RWPE1 (cell line): Measurements from ENCODE around the gene HSD17B14.
"Not testable (repeated sequence)": the region's sequence is repeated elsewhere in the genome, so short reads cannot be mapped to it uniquely, and the experiment has no call there.

Experiments
- CTCF ChIA-PET: fragments of 350-600 bp; sonication (Branson Sonifier 250); formaldehyde crosslinking; extraction: SDS; loops from one replicate; lab custom pipeline; 2021; lab: Yijun Ruan, JAX
- POLR2A ChIA-PET: fragments of 400-600 bp; formaldehyde crosslinking; extraction: SDS; loops from one replicate; lab custom pipeline; 2020; ENCODE audit warnings: antibody characterized with exemption; ENCODE audit not compliant: low non-redundant PET; lab: Yijun Ruan, JAX
- DNase-seq: peaks from one replicate; pipeline ENCODE4 v3.0.0; 2012; ENCODE audit warnings: low spot score
- H3K27ac ChIP-seq: fragments of 450-650 bp; 2 replicates; pipeline ENCODE4 v1.5.1; 2017
- TF ChIP-seq, protein P1 (sequence below): fragments of 450-650 bp; conservative IDR thresholded peaks from 2 replicates; pipeline ENCODE4 v1.5.1; 2017; ENCODE audit warnings: low read depth, mild to moderate bottlenecking

The HSD17B14 gene

DNA sequence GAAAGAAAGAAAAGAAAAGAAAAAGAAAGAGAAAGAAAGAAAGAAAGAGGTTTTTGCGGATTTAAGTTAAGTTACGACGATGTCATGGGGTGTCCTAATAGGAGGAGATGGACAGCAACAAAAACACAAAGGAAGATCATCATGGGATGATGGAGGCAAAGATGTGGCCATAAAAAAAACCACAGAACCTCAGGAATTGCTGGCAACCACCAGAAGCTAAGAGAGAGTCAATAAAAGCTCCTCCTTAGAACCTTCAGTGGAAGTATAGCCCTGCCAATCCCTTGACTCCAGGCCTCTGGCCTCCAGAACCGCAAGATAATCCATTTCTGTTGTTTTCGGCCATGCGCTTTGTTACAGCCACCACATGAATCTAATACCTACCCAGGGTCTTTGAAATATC, 20.6 kb upstream of the HSD17B14 start:
- DNase-seq = no peak
- TF ChIP-seq, protein P1, sequence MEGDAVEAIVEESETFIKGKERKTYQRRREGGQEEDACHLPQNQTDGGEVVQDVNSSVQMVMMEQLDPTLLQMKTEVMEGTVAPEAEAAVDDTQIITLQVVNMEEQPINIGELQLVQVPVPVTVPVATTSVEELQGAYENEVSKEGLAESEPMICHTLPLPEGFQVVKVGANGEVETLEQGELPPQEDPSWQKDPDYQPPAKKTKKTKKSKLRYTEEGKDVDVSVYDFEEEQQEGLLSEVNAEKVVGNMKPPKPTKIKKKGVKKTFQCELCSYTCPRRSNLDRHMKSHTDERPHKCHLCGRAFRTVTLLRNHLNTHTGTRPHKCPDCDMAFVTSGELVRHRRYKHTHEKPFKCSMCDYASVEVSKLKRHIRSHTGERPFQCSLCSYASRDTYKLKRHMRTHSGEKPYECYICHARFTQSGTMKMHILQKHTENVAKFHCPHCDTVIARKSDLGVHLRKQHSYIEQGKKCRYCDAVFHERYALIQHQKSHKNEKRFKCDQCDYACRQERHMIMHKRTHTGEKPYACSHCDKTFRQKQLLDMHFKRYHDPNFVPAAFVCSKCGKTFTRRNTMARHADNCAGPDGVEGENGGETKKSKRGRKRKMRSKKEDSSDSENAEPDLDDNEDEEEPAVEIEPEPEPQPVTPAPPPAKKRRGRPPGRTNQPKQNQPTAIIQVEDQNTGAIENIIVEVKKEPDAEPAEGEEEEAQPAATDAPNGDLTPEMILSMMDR = no peak
- ChIA-PET POLR2A (no interaction called here), CTCF (interaction anchor here (0.6 kb wide), 1 partner anchor 240 kb away, joined by 6 read pairs; no protein-coding TSS in a partner anchor)
- H3K27ac ChIP-seq = no peak overlapping the region

DNA sequence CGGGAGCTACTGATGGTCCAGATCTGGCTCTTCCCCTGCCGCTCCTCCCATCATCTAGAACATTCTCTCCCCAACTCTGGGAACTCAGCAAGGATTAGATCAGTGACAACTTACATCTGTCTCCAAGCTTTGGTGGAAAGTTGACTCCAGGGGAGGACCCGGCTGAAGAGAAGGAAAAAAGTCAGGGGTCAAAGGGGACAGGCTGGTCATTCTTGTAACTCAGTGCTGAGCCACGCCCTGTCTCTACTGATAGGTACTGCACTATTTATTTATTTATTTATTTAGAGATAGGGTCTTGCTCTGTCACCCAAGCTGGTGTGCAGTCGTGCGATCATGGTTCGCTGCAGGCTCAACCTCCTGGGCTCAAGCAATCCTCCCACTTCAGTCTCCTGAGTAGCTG, 17.8 kb upstream of the HSD17B14 start:
- H3K27ac ChIP-seq = no peak overlapping the region
- TF ChIP-seq, protein P1 = no peak
- POLR2A ChIA-PET = no interaction called here
- CTCF ChIA-PET = interaction anchor here (1.1 to 1.2 kb wide), 2 partner anchors 12 to 66 kb away, joined by 4 to 6 read pairs; no protein-coding TSS in a partner anchor
- no peak for DNase-seq

DNA sequence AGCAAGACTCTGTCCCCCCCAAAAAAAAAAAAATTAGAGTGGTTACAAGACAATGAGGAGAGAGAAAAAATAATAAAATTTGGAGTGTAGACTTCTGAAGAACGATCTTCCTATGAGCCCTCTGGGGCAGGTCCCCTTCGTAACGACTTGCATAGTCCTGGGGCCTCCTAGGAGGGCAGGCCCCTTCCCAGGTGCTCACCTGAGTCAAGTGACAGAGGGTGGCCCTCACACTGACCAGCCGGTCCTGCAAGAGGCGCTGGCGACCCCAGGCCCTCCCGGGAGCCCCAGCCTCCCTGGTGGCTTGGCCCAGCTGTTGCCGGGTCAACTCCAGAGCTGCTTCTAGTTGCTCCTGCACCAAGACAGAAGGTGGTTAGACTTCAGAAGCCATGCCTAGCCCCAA, 17.2 kb upstream of the HSD17B14 start:
- no peak overlapping the region for H3K27ac ChIP-seq
- ChIA-PET CTCF (interaction anchor here (0.7 to 1.1 kb wide), 2 partner anchors 65 to 207 kb away, joined by 3 to 4 read pairs; partner anchors contain the start of gene CA11), POLR2A (no interaction called here)

DNA sequence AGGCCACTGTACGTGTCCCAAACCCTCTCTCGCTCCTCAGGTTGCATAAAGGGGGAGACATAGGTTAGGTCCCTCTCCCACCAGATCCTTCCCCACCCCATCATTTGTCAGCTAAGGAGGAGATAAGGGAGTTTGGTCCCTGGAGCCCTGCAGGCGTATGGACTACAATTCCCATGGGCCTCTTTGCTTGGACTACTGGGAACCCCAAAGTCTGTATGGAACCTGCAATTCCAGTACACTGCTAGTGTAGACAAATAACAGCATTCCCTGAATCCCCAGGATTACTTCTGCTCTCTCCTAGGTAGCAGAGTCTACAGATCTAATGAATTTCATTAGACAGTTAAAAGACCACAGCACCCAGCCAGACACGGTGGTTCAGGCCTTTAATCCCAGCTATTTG, 16.0 kb upstream of the HSD17B14 start:
- no peak for DNase-seq
- no peak overlapping the region for H3K27ac ChIP-seq
- ChIA-PET CTCF (interaction anchor here (0.6 to 1.0 kb wide), 2 partner anchors 9 to 470 kb away, joined by 9 to 14 read pairs; no protein-coding TSS in a partner anchor), POLR2A (interaction anchor here (1.2 kb wide), 1 partner anchor 20 kb away, joined by 4 read pairs; the partner anchor contains the start of gene PPP1R15A)
- TF ChIP-seq, protein P1 = no peak

More for the DNA sequence above, 17.2 kb upstream of the HSD17B14 start:
- no peak for DNase-seq
- TF ChIP-seq, protein P1 = no peak

DNA sequence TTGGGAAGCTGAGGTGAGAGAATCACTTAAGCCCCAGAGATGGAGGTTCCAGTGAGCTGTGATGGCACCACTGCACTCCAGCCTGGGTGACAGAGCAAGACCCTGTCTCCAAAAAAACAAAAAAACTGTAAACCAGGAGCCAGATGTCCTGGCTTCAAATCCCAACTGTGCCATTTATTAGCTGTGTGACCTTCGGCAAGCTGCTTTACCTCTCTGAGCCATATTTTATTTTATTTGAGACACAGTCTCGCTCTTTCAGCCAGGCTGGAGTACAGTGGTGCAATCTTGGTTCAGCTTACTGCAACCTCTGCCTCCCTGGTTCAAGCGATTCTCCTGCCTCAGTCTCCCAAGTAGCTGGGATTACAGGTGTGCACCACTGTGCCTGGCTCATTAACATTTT, 10.4 kb upstream of the HSD17B14 start:
- DNase-seq, POLR2A ChIA-PET, H3K27ac ChIP-seq: not testable (repeated sequence)
- CTCF ChIA-PET = interaction anchor here (0.6 to 2.2 kb wide), 2 partner anchors 16 to 59 kb away, joined by 4 to 15 read pairs; no protein-coding TSS in a partner anchor

DNA sequence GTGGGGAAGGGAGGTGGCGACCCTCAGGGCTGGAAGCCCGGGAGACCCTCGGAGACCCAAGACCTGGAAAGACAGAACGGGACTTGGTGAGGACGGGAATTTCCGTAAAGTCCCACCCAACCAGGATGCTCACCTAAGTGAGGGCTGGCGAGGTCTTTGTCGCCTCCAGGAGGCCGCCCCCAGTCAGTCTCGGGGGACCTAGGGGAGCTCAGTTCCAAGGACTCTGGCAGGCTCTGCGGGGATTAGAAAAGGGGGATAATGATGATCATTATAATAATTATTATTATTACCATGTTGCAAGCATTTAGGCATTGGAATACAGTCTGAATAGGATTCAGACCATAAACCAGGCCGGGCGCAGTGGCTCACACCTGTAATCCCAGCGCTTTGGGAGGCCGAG, 9.1 kb upstream of the HSD17B14 start:
- TF ChIP-seq, protein P1 = no peak
- POLR2A ChIA-PET = no interaction called here
- no peak for DNase-seq
- CTCF ChIA-PET = interaction anchor here (0.6 to 2.2 kb wide), 3 partner anchors 9 to 194 kb away, joined by 3 to 15 read pairs (median 3); partner anchors contain the start of gene HSD17B14
- no peak overlapping the region for H3K27ac ChIP-seq

DNA sequence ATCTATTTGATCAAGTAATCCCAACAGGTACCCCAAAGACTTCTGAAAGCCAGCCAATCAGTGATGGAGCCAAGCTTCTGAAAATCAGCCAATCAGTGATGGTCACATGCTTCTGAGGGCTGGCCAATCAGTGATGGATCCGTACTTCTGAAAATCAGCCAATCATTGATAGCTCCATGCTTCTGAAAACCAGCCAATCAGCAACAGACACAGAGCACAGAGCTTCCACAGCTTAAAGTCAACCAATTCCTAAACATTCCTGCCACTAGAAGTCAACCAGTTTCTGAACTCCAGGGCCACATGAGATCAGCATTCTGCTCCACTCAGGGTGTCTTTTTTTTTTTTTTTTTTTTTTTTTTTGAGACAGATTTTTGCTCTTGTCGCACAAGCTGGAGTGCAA, 8.2 kb upstream of the HSD17B14 start:
- POLR2A ChIA-PET = no interaction called here
- CTCF ChIA-PET = interaction anchor here (0.6 to 4.6 kb wide), 6 partner anchors 8 to 532 kb away, joined by 3 to 58 read pairs (median 4); partner anchors contain the start of gene HSD17B14
- DNase-seq = peak; percentile 50
- TF ChIP-seq, protein P1 = no peak
- no peak overlapping the region for H3K27ac ChIP-seq
